Vagina (tissue), 2 donors: Measurements from ENCODE around the gene CLASP2. TPM values are rescaled to one million over a fixed set of nuclear protein-coding genes. Genes with fewer than 3 reads are reported as not detected.

Source experiments
- DNase-seq, 2 donors: peaks; one replicate each; pipeline ENCODE4 v3.0.0-alpha.2; 2017; ENCODE audit errors: extremely low spot score in 2 of 2
- H3K27ac ChIP-seq: fragments of 200-600 bp; sonication (generic); one replicate; pipeline ENCODE4 v1.5.1; 2019
- H3K27me3 ChIP-seq: fragments of 200-600 bp; sonication (generic); one replicate; pipeline ENCODE4 v1.5.1; 2019
- H3K36me3 ChIP-seq, 2 donors: fragments of 200-600 bp; sonication (generic); one replicate each; pipeline ENCODE4 v1.5.1; 2017 to 2019
- H3K4me1 ChIP-seq: fragments of 200-600 bp; sonication (generic); one replicate; pipeline ENCODE4 v1.5.1; 2019
- H3K4me3 ChIP-seq, 2 donors: fragments of 200-600 bp; sonication (generic); 1 replicate in 1 of 2; 2 replicates in 1 of 2; pipeline ENCODE4 v1.5.1; 2016 to 2019
- H3K9me3 ChIP-seq: fragments of 200-600 bp; sonication (generic); one replicate; pipeline ENCODE4 v1.5.1; 2019
- CTCF ChIP-seq, 3 experiments: fragments of 450-650 bp in 2 of 3; fragments of 200-600 bp in 1 of 3; sonication (generic) in 1 of 3; IDR thresholded peaks; one replicate each; pipeline ENCODE4 v1.5.1; 2017 to 2019; ENCODE audit warnings: antibody characterized with exemption in 3 of 3, mild to moderate bottlenecking in 2 of 3, moderate library complexity in 2 of 3
- POLR2A ChIP-seq, 2 donors: fragments of 450-650 bp; IDR thresholded peaks; one replicate each; pipeline ENCODE4 v1.6.1; 2017; ENCODE audit warnings: antibody characterized with exemption in 2 of 2, mild to moderate bottlenecking in 2 of 2, moderate library complexity in 2 of 2
- POLR2AphosphoS5 ChIP-seq, 2 donors: sonication (generic); formaldehyde crosslinking; IDR thresholded peaks; one replicate each; pipeline ENCODE4 v1.9.0; 2017; ENCODE audit warnings: antibody characterized with exemption in 2 of 2, mild to moderate bottlenecking in 2 of 2, low read depth in 1 of 2; ENCODE audit not compliant: insufficient read depth in 1 of 2
- intact Hi-C: fragments of 100-400 bp; cut with DNase I; formaldehyde crosslinking; loops from one replicate; pipeline ENCODE4 v1.15.1; 2023
- total RNA-seq: library from RNA; depleted of rRNA; stranded (reverse); fragments of >200 nt; gene quantifications from one replicate; pipeline ENCODE4 v1.2.3, GENCODE V29; 2016

CLASP2 gene
- total RNA-seq, 1 donor from 2014 or later = 69.5 TPM

- peaks cover 0 to 5% of the 10 kb centered on the region in 2 donors for H3K36me3 ChIP-seq
- peak in 2 of 3 experiments; percentile 21 to 59 for TF ChIP-seq CTCF (IDR thresholded peaks at IDR 0.05)
- TF ChIP-seq POLR2AphosphoS5 (IDR thresholded peaks at IDR 0.05; ENCODE audit: insufficient read depth in 1 of 2, low read depth in 1 of 2) = no peak
- no peak overlapping the region for H3K4me3 ChIP-seq
- no peaks in the 10 kb centered on the region for H3K27me3 ChIP-seq
- no peak for DNase-seq
- H3K9me3 ChIP-seq = no peaks in the 10 kb centered on the region
- H3K27ac ChIP-seq = no peak overlapping the region
- intact Hi-C loops = loop anchor here (5.0 kb wide), 1 partner anchor 151 kb away; no protein-coding TSS in a partner anchor
- H3K4me1 ChIP-seq = no peaks in the 10 kb centered on the region
These were observed 81.8 kb downstream of the CLASP2 start for GRCh38 chr3:33636125-33636850.

DNA sequence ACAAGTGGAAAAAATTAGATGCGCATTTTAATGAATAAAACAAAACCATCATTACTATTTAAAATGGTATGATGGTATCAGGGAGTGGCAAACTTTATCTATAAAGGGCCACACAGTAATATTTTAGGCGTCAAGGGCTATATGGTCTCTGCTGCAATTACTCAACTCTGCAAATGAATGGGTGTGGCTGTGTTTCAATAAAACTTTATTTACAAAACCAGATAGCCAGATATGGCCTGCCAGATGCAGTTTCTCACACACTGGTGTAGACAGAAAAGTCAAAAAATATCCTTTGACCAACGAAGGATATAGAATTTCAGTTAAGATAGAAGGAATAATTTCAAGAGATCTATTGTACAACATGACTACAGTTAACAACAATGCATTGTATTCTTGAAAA lies 83.8 kb downstream of the CLASP2 start:
- H3K27me3 ChIP-seq = no peaks in the 10 kb centered on the region
- H3K27ac ChIP-seq = no peak overlapping the region
- H3K9me3 ChIP-seq = no peaks in the 10 kb centered on the region
- intact Hi-C loops = no loop called here
- no peak for DNase-seq
- TF ChIP-seq POLR2AphosphoS5 (IDR thresholded peaks at IDR 0.05; ENCODE audit: insufficient read depth in 1 of 2, low read depth in 1 of 2) (no peak), CTCF (IDR thresholded peaks at IDR 0.05) (no peak), POLR2A (IDR thresholded peaks at IDR 0.05) (no peak)
- no peaks in the 10 kb centered on the region for H3K4me1 ChIP-seq
- H3K4me3 ChIP-seq = no peak overlapping the region
- H3K36me3 ChIP-seq = peaks cover 0 to 5% of the 10 kb centered on the region in 2 donors

DNA sequence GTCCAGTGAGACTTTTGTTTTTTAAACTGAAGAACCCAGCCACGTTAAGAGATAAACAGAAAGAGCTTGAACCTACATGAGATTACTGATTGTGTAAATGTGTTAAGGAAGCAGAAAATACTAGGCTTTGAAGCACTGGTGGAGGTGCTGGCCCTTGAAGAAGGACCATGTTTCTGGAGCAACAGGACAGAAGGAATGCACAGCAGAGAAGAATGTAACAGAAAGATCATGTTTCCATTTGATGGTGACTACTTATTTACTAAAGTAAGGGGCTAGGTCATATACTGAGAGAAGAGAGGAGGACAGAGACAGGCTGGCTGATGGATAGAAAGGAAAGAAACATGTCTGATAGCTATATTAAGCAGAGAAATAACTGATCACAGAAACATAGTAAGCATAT lies 88.8 kb downstream of the CLASP2 start:
- Histone ChIP-seq H3K9me3 (no peaks in the 10 kb centered on the region), H3K4me3 (no peak overlapping the region), H3K27me3 (no peaks in the 10 kb centered on the region), H3K36me3 (no peaks in the 10 kb centered on the region), H3K27ac (no peak overlapping the region), H3K4me1 (no peaks in the 10 kb centered on the region)
- DNase-seq = no peak
- TF ChIP-seq POLR2A (IDR thresholded peaks at IDR 0.05) (no peak), CTCF (IDR thresholded peaks at IDR 0.05) (no peak), POLR2AphosphoS5 (IDR thresholded peaks at IDR 0.05; ENCODE audit: insufficient read depth in 1 of 2, low read depth in 1 of 2) (no peak)
- intact Hi-C loops = no loop called here

DNA sequence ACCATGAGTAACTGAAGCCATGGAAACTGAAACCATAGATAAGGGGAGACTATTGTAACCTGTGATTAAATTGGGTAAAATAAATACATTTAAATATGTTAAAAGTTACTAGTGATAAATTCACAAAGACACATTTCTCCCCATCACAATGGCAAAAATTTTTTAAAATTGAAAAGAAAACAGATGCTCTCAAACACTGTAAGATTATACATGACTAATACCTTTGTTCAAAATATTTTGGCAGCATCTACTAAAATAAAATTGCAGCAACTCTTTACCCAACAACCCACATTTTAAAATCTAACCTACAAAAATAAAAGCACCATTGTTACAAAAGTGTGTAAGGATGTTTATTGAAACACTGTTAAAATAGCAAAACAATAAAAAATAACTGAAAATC lies 93.3 kb downstream of the CLASP2 start:
- intact Hi-C loops = no loop called here
- H3K27ac ChIP-seq = no peak overlapping the region
- H3K9me3 ChIP-seq = no peaks in the 10 kb centered on the region
- H3K4me1 ChIP-seq = no peaks in the 10 kb centered on the region
- peaks cover 0 to 8% of the 10 kb centered on the region in 2 donors for H3K36me3 ChIP-seq
- no peak for DNase-seq
- H3K27me3 ChIP-seq = no peaks in the 10 kb centered on the region
- H3K4me3 ChIP-seq = no peak overlapping the region
- TF ChIP-seq POLR2AphosphoS5 (IDR thresholded peaks at IDR 0.05; ENCODE audit: insufficient read depth in 1 of 2, low read depth in 1 of 2) = no peak
- TF ChIP-seq POLR2A (IDR thresholded peaks at IDR 0.05) = no peak
- no peak for TF ChIP-seq CTCF (IDR thresholded peaks at IDR 0.05)

DNA sequence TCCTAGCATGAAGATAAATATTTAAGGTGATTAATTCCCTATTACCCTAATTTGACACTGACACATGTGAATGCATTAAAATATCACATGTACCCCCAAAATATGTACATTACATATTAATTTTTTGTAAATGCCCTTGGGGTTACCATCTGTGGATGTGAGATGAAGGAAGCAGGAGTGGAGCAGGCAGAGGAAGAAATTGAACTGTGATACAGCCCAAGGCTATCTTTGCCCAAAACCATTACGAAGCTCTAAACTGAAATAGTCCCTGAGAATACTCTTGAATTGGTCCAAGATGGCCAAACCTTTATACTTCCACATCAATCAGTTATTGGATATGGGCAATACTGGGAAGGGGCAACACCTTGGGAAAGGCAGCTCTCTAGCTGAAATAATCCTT lies 105.0 kb downstream of the CLASP2 start:
- Histone ChIP-seq H3K4me3 (no peak overlapping the region), H3K27ac (no peak overlapping the region), H3K9me3 (no peaks in the 10 kb centered on the region), H3K36me3 (peaks cover 0 to 7% of the 10 kb centered on the region in 2 donors), H3K27me3 (no peaks in the 10 kb centered on the region), H3K4me1 (no peaks in the 10 kb centered on the region)
- TF ChIP-seq CTCF (IDR thresholded peaks at IDR 0.05) = no peak
- TF ChIP-seq POLR2AphosphoS5 (IDR thresholded peaks at IDR 0.05; ENCODE audit: insufficient read depth in 1 of 2, low read depth in 1 of 2) = no peak
- no peak for TF ChIP-seq POLR2A (IDR thresholded peaks at IDR 0.05)
- no peak for DNase-seq
- intact Hi-C loops = no loop called here
